ENCODE data around the gene ABCD1.

Gene ABCD1

GRCh38 chrX:153791104-153791852 is 66.6 kb downstream of the ABCD1 start:
- no peak for DNase-seq (ENCODE audit: low read depth)
- no peak for TF ChIP-seq CTCF (conservative IDR thresholded peaks at IDR 0.05; ENCODE audit: control insufficient read depth, insufficient read depth, low read depth, low read length)
- no peak overlapping the region for H3K4me3 ChIP-seq (ENCODE audit: control insufficient read depth, low read depth, low read length)

GRCh38 chrX:153792368-153792767 is 67.7 kb downstream of the ABCD1 start:
- no peak for TF ChIP-seq CTCF (conservative IDR thresholded peaks at IDR 0.05; ENCODE audit: control insufficient read depth, insufficient read depth, low read depth, low read length)
- no peak for DNase-seq (ENCODE audit: low read depth)
- no peak overlapping the region for H3K4me3 ChIP-seq (ENCODE audit: control insufficient read depth, low read depth, low read length)

GRCh38 chrX:153793291-153793690 is 68.6 kb downstream of the ABCD1 start:
- H3K4me3 ChIP-seq (ENCODE audit: control insufficient read depth, low read depth, low read length) = peak overlapping the region; percentile 74
- DNase-seq (ENCODE audit: low read depth) = peak; percentile 22
- TF ChIP-seq CTCF (conservative IDR thresholded peaks at IDR 0.05; ENCODE audit: control insufficient read depth, insufficient read depth, low read depth, low read length) = no peak

All from fibroblast of mammary gland (primary cell).